ENCODE measurements around the gene TMEM169. TPM values are rescaled to one million over a fixed set of nuclear protein-coding genes. Genes with fewer than 3 reads are reported as not detected.

TMEM169 gene
- total RNA-seq, 4 donors from 2014 or later: 0.41 to 6.4 (median 1.9) TPM; not detected in 1

DNA sequence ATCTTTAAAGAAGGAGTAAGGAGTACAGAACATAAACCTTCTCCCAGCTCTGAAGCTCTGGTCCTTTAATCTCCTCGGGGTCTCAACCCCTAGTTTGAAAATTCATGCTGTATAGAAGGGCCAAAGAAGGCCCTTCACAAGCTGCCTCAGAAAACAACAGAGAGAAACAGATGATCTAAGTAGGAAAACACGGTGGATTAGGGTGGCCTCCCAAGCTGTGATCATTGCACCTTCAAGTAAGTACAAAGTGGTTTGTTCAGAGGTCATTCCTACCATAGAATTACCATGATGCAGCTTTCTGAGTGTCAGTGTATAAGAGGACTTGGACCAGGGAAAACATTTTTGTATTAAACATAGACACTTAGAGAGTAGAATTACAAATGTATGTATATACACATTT is 10.9 kb downstream of the TMEM169 start:
- TF ChIP-seq POLR2A (IDR thresholded peaks at IDR 0.05): no peak
- TF ChIP-seq EP300 (IDR thresholded peaks at IDR 0.05; ENCODE audit: low read depth): no peak
- no peak for TF ChIP-seq POLR2AphosphoS5 (IDR thresholded peaks at IDR 0.05)
- TF ChIP-seq, protein P1, sequence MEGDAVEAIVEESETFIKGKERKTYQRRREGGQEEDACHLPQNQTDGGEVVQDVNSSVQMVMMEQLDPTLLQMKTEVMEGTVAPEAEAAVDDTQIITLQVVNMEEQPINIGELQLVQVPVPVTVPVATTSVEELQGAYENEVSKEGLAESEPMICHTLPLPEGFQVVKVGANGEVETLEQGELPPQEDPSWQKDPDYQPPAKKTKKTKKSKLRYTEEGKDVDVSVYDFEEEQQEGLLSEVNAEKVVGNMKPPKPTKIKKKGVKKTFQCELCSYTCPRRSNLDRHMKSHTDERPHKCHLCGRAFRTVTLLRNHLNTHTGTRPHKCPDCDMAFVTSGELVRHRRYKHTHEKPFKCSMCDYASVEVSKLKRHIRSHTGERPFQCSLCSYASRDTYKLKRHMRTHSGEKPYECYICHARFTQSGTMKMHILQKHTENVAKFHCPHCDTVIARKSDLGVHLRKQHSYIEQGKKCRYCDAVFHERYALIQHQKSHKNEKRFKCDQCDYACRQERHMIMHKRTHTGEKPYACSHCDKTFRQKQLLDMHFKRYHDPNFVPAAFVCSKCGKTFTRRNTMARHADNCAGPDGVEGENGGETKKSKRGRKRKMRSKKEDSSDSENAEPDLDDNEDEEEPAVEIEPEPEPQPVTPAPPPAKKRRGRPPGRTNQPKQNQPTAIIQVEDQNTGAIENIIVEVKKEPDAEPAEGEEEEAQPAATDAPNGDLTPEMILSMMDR (IDR thresholded peaks at IDR 0.05): no peak
- in situ Hi-C loops (cut with MboI; ENCODE audit: low pct_ligation_motif_present in 1 of 4, low pct_unique_long_range_greater_than_20kb in 1 of 4, low sequenced_read_pairs in 3 of 4) (no loop called here), intact Hi-C loops (cut with DNase I; ENCODE audit: low total_unique reads) (no loop called here)
- H3K9me3 ChIP-seq: no peaks in the 10 kb centered on the region
- no peaks in the 10 kb centered on the region for H3K36me3 ChIP-seq
- DNase-seq: no peak
- H3K27me3 ChIP-seq: no peaks in the 10 kb centered on the region
- no peak overlapping the region for H3K4me3 ChIP-seq
- H3K27ac ChIP-seq: no peak overlapping the region
- 75 to 88% methylated on average over 1 to 2 of the region's 2 CpGs for WGBS, 2 donors (ENCODE audit: low coverage in 1 of 2)
- H3K4me1 ChIP-seq: no peaks in the 10 kb centered on the region

DNA sequence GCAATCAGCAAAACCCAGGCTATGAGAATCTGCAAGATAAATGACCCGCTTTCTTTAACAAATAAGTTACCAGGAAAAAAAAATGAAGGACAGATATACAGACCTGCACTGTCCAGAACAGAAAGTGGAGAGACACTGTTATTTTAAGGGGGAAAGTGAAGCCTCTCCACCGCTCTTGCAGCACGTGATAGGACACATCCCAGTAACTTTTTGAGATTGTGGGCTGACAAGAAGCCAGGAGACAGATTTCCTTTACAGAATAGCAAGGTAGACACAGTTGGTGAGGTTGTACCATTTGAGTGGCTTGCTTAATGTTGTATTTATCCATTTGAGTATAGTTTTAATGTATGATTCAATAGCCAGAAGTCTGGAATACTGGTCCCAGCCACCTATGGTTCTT is 13.0 kb downstream of the TMEM169 start:
- TF ChIP-seq POLR2AphosphoS5 (IDR thresholded peaks at IDR 0.05) (no peak), EP300 (IDR thresholded peaks at IDR 0.05; ENCODE audit: low read depth) (no peak), POLR2A (IDR thresholded peaks at IDR 0.05) (no peak)
- TF ChIP-seq, protein P1 (IDR thresholded peaks at IDR 0.05): no peak
- no peak overlapping the region for H3K4me3 ChIP-seq
- no peak overlapping the region for H3K27ac ChIP-seq
- in situ Hi-C loops (cut with MboI; ENCODE audit: low pct_ligation_motif_present in 1 of 4, low pct_unique_long_range_greater_than_20kb in 1 of 4, low sequenced_read_pairs in 3 of 4) (no loop called here), intact Hi-C loops (cut with DNase I; ENCODE audit: low total_unique reads) (no loop called here)
- no peaks in the 10 kb centered on the region for H3K9me3 ChIP-seq
- WGBS, 2 donors (ENCODE audit: low coverage in 1 of 2): 89 to 90% methylated on average over 3 of the region's 3 CpGs
- no peaks in the 10 kb centered on the region for H3K4me1 ChIP-seq
- no peaks in the 10 kb centered on the region for H3K27me3 ChIP-seq
- H3K36me3 ChIP-seq: no peaks in the 10 kb centered on the region
- no peak for DNase-seq

DNA sequence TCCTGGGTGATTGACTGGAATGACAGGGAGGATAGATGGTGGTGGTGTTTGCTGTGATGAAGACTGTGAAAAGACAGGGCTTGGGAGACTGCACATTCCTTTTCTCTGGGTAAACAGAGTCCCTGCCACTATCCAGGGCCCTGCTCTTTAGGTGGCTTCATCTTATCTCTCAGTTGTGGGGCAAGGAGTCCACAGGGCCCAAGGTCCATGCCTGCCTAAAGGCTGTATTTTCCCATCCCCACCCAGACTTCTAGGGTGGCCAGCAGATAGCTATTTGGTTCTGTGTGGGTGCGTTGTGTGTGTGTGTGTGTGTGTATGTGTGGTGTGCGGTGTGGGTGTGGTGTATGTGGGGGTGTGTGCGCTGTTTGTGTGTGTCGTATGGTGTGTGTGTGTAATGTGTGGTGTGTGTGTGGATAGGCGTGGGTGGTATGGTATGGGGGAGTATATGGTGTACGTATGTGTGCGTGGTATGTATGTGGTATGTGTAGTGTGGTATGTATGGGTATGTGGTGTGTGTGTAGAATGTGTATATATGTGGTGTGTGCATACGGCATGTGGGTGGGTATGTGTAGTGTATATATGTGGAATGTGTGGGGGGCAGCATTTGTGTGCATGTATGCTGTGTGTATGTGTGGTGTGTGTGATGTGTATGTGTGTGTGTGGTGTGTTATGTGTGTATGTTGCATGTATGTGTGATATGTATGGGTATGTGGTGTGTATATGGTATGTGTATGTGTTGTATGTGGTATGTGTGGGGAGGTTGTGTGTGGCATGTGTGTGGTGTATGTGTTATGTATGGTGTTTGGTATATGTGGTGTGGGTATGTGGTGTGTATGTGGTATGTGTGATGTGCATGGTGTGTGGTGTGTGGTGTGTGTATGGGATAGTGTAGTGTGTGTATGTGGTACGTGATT is 17.0 kb downstream of the TMEM169 start:
- WGBS, 2 donors (ENCODE audit: low coverage in 1 of 2): 89 to 96% methylated on average over 8 to 9 of the region's 9 CpGs
- no peak for TF ChIP-seq POLR2A (IDR thresholded peaks at IDR 0.05)
- TF ChIP-seq, protein P1 (IDR thresholded peaks at IDR 0.05): no peak
- TF ChIP-seq POLR2AphosphoS5 (IDR thresholded peaks at IDR 0.05): no peak
- no peak for TF ChIP-seq EP300 (IDR thresholded peaks at IDR 0.05; ENCODE audit: low read depth)
- Histone ChIP-seq H3K27ac (no peak overlapping the region), H3K4me1 (no peaks in the 10 kb centered on the region), H3K36me3 (no peaks in the 10 kb centered on the region), H3K27me3 (no peaks in the 10 kb centered on the region), H3K9me3 (no peaks in the 10 kb centered on the region), H3K4me3 (no peak overlapping the region)
- in situ Hi-C loops (cut with MboI; ENCODE audit: low pct_ligation_motif_present in 1 of 4, low pct_unique_long_range_greater_than_20kb in 1 of 4, low sequenced_read_pairs in 3 of 4) (no loop called here), intact Hi-C loops (cut with DNase I; ENCODE audit: low total_unique reads) (no loop called here)
- no peak for DNase-seq

DNA sequence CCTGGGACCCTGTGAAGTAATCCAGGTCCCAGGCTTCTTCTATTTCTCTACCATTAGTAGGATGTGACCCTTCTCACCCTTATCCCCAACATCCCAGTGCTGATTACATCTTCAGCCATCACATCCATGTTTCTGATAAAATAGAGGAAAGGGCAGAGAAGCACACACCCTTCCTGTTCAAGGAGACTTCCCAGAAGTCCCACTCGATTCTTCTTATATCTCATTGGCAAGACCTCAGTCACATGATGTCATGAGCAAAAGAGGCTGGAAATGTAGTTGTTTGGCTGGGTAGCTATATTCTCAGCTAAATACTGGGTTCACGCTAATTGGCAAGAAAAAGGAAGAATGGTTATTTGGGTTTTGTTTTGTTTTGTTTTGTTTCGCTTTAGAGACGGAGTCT is 19.4 kb downstream of the TMEM169 start:
- no peaks in the 10 kb centered on the region for H3K27me3 ChIP-seq
- H3K4me1 ChIP-seq: no peaks in the 10 kb centered on the region
- 89 to 94% methylated on average over 3 to 4 of the region's 4 CpGs for WGBS, 2 donors (ENCODE audit: low coverage in 1 of 2)
- H3K4me3 ChIP-seq: no peak overlapping the region
- no peak for DNase-seq
- intact Hi-C loops (cut with DNase I; ENCODE audit: low total_unique reads): no loop called here
- in situ Hi-C loops (cut with MboI; ENCODE audit: low pct_ligation_motif_present in 1 of 4, low pct_unique_long_range_greater_than_20kb in 1 of 4, low sequenced_read_pairs in 3 of 4): loop anchor here in 2 of 4 donors (25.0 kb wide), 1 partner anchor 311 kb away; the partner anchor contains the start of gene SMARCAL1 (in 2 of the 2)
- no peak overlapping the region for H3K27ac ChIP-seq
- H3K9me3 ChIP-seq: no peaks in the 10 kb centered on the region
- H3K36me3 ChIP-seq: no peaks in the 10 kb centered on the region
- TF ChIP-seq POLR2AphosphoS5 (IDR thresholded peaks at IDR 0.05): no peak
- TF ChIP-seq EP300 (IDR thresholded peaks at IDR 0.05; ENCODE audit: low read depth): no peak
- no peak for TF ChIP-seq POLR2A (IDR thresholded peaks at IDR 0.05)
- TF ChIP-seq, protein P1 (IDR thresholded peaks at IDR 0.05): no peak

Data from transverse colon (tissue), 4 donors.